ENCODE measurements around the gene CHKB. TPM values are rescaled to one million over a fixed set of nuclear protein-coding genes. Genes with fewer than 3 reads are reported as not detected.

Gene CHKB
- polyA plus RNA-seq, 1 experiment, result 22.5 TPM

DNA sequence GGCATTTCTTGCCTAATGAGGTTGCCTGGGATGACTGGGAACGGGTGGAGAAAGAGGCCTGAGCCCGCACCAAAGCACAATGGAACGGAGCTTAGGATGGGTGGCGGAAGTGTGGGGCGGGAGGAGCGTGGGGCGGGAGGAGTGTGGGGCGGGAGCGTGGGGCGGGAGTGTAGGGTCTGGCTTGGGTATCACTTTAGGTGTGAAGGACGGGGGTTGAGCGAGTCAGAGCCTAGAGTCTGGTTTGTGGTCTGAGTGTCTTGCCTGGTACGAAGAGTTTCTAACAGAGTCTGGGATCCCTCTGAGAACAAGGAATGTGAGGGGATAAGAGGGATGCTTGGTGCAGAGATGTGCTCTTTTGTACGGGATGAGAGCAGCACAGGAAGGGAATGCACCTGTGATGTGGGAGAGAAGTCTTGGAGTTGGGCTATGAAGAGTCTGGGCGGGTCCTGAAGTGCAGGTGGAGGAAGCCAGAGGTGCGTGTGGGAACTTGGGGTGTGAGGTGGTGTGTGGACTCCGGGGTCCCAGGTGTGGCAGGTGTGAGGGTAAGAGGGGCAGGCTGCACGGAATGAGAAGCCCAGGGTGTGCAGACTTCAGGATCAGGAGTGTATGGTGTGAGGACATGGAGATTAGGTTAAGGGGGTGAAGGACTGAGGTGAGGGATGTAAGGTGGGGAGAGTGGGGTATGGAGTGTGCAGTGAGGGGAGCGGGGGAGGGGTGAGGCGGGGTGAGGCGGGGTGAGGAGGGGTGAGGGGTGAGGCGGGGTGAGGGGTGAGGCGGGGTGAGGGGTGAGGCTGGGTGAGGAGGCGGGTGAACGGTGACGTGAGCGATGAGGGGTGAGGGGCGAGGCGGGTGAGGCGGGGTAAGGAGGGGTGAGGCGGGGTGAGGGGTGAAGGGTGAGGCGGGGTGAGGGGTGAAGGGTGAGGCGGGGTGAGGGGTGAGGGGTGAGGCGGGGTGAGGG is 21.0 kb downstream of the CHKB start:
- Histone ChIP-seq H3K9me3 (ENCODE audit: control insufficient read depth, insufficient read depth, low read length) (no peaks in the 10 kb centered on the region; the same call in 1 of the 2 replicates), H3K27ac (ENCODE audit: low read depth, low read length) (no peak overlapping the region), H3K4me3 (ENCODE audit: low read depth, low read length) (no peak overlapping the region), H3K27me3 (ENCODE audit: control insufficient read depth, insufficient read depth, low read length) (peaks cover 25% of the 10 kb centered on the region)
- CTCF ChIA-PET, result no interaction called here
- DNase-seq (ENCODE audit: low read depth, low spot score), result no peak
- TF ChIP-seq, protein P1, sequence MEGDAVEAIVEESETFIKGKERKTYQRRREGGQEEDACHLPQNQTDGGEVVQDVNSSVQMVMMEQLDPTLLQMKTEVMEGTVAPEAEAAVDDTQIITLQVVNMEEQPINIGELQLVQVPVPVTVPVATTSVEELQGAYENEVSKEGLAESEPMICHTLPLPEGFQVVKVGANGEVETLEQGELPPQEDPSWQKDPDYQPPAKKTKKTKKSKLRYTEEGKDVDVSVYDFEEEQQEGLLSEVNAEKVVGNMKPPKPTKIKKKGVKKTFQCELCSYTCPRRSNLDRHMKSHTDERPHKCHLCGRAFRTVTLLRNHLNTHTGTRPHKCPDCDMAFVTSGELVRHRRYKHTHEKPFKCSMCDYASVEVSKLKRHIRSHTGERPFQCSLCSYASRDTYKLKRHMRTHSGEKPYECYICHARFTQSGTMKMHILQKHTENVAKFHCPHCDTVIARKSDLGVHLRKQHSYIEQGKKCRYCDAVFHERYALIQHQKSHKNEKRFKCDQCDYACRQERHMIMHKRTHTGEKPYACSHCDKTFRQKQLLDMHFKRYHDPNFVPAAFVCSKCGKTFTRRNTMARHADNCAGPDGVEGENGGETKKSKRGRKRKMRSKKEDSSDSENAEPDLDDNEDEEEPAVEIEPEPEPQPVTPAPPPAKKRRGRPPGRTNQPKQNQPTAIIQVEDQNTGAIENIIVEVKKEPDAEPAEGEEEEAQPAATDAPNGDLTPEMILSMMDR (IDR thresholded peaks at IDR 0.05; ENCODE audit: low read depth, low read length), result no peak
- POLR2A ChIA-PET, result no interaction called here

GRCh38 chr22:50560034-50560433 is 22.6 kb downstream of the CHKB start:
- CTCF ChIA-PET, result interaction anchor here (0.7 to 1.2 kb wide), 2 partner anchors 12 to 54 kb away, joined by 3 read pairs; no protein-coding TSS in a partner anchor
- POLR2A ChIA-PET, result no interaction called here

GRCh38 chr22:50556703-50557102 is 25.9 kb downstream of the CHKB start:
- H3K9me3 ChIP-seq (ENCODE audit: control insufficient read depth, insufficient read depth, low read length), result no peaks in the 10 kb centered on the region
- DNase-seq (ENCODE audit: low read depth, low spot score), result no peak
- CTCF ChIA-PET, result interaction anchor here (0.5 kb wide), 1 partner anchor 21 kb away, joined by 4 read pairs; no protein-coding TSS in a partner anchor
- POLR2A ChIA-PET, result interaction anchor here (1.1 kb wide), 1 partner anchor 26 kb away, joined by 5 read pairs; the partner anchor contains the start of gene CHKB
- H3K4me3 ChIP-seq (ENCODE audit: low read depth, low read length), result no peak overlapping the region
- no peak overlapping the region for H3K27ac ChIP-seq (ENCODE audit: low read depth, low read length)
- TF ChIP-seq, protein P1 (IDR thresholded peaks at IDR 0.05; ENCODE audit: low read depth, low read length), result no peak
- peaks cover 20% of the 10 kb centered on the region for H3K27me3 ChIP-seq (ENCODE audit: control insufficient read depth, insufficient read depth, low read length)

More at GRCh38 chr22:50560034-50560433, 22.6 kb downstream of the CHKB start:
- no peak for DNase-seq (ENCODE audit: low read depth, low spot score)
- Histone ChIP-seq H3K4me3 (ENCODE audit: low read depth, low read length) (no peak overlapping the region), H3K27me3 (ENCODE audit: control insufficient read depth, insufficient read depth, low read length) (peaks cover 21% of the 10 kb centered on the region), H3K9me3 (ENCODE audit: control insufficient read depth, insufficient read depth, low read length) (no peaks in the 10 kb centered on the region; the same call in 1 of the 2 replicates), H3K27ac (ENCODE audit: low read depth, low read length) (no peak overlapping the region)
- TF ChIP-seq, protein P1 (IDR thresholded peaks at IDR 0.05; ENCODE audit: low read depth, low read length), result no peak

GRCh38 chr22:50553310-50553709 is 29.3 kb downstream of the CHKB start:
- Histone ChIP-seq H3K4me3 (ENCODE audit: low read depth, low read length) (no peak overlapping the region), H3K27ac (ENCODE audit: low read depth, low read length) (no peak overlapping the region), H3K9me3 (ENCODE audit: control insufficient read depth, insufficient read depth, low read length) (no peaks in the 10 kb centered on the region), H3K27me3 (ENCODE audit: control insufficient read depth, insufficient read depth, low read length) (peaks cover 36% of the 10 kb centered on the region)
- TF ChIP-seq, protein P1 (IDR thresholded peaks at IDR 0.05; ENCODE audit: low read depth, low read length), result no peak
- ChIA-PET CTCF (no interaction called here), POLR2A (no interaction called here)
- no peak for DNase-seq (ENCODE audit: low read depth, low spot score)

All from AG04450 (cell line).